Hepatocyte (in vitro differentiated cells): ENCODE results near the gene XCL2.

ENCODE experiments used
- CTCF ChIP-seq: fragments of 200-600 bp; sonication (generic); IDR thresholded peaks from 2 replicates; pipeline ENCODE4 v1.5.1; 2016; ENCODE audit warnings: antibody characterized with exemption, mild to moderate bottlenecking; ENCODE audit not compliant: poor library complexity
- EZH2 ChIP-seq: fragments of 200-600 bp; sonication (generic); IDR thresholded peaks from 2 replicates; pipeline ENCODE4 v1.6.1; 2016; ENCODE audit warnings: antibody characterized with exemption, mild to moderate bottlenecking, borderline replicate concordance
- EZH2phosphoT487 ChIP-seq: fragments of 200-600 bp; sonication (generic); IDR thresholded peaks from one replicate; pipeline ENCODE4 v1.6.1; 2018; ENCODE audit warnings: antibody characterized with exemption, mild to moderate bottlenecking, low read depth, moderate library complexity; ENCODE audit not compliant: unreplicated experiment, severe bottlenecking

GRCh38 chr1:168552961-168553360 is 9.2 kb upstream of the XCL2 start:
- no peak for TF ChIP-seq CTCF
- no peak for TF ChIP-seq EZH2phosphoT487
- no peak for TF ChIP-seq EZH2
